ENCODE measurements around the gene TM9SF1.
A peak's percentile ranks its signal among the peaks of the same experiment; 100 is the strongest.

The TM9SF1 gene

DNA sequence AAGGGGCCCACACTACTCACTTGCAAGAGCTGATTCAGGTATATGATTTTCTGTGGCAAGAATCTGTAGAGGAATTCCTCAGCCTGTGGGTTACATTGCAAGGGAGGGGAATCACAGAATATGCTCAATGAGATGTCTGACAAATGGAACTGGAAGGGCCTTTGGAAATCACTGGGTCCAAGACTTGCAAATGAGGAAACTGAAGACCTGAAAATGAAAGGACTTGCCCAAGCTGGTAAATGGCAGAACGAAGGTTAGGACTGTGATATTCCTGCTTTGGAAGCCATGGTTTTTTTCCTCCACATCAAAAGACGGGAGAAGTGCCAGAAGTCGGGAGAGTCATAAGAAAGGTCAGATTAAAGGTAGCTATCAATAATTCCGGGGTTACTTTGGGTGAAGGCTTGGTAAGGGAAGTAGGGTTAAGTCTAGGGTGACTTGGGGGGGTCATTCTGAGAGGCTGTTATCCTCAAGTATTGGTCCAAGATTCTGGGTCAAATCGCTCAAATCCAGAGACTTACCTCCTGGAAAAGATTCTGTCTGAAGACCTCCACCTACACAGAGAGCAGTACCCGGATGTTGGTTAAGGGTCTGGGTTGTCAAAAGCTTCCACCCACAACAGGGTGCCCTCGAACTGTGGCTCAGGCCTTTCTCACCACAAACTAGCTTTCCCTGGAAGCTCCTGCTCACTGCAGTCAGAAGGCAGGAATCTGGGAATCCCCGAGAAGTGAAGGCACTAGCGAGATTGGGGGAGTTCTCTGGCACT, 49.4 kb downstream of the TM9SF1 start:
- H3K79me1 ChIP-seq (ENCODE audit: low read length): peaks cover 22% of the 10 kb centered on the region
- H3K27me3 ChIP-seq (ENCODE audit: insufficient read depth, low read length, poor library complexity): no peaks in the 10 kb centered on the region
- no peak overlapping the region for H4K8ac ChIP-seq (ENCODE audit: low read depth, low read length)
- no peak overlapping the region for H3K18ac ChIP-seq (ENCODE audit: low read length)
- H3K4me2 ChIP-seq (ENCODE audit: low read length): peak overlapping the region; percentile 98
- H3K23ac ChIP-seq (ENCODE audit: low read length): no peak overlapping the region
- H2BK15ac ChIP-seq (replicated peaks; ENCODE audit: low read depth): no peak overlapping the region
- peaks cover 16% of the 10 kb centered on the region for H3K79me2 ChIP-seq (ENCODE audit: control insufficient read depth, insufficient read depth, low read length)
- no peak for DNase-seq
- peaks cover 8% of the 10 kb centered on the region for H3K4me1 ChIP-seq (ENCODE audit: control insufficient read depth, low read depth, low read length)
- H3K9ac ChIP-seq (ENCODE audit: low read length): peak overlapping the region; percentile 92
- WGBS (ENCODE audit: extremely low coverage, insufficient coverage, low lambda C conversion rate): no CpG with 5 or more reads among the region's 9 CpGs
- no peak overlapping the region for H3K4ac ChIP-seq (ENCODE audit: low read depth, low read length)
- H3K27ac ChIP-seq (ENCODE audit: low read depth, low read length): no peak overlapping the region
- H3K4me3 ChIP-seq (ENCODE audit: low read length): peak overlapping the region; percentile 64
- H2BK5ac ChIP-seq (ENCODE audit: low read length): peak overlapping the region; percentile 47
- H2BK120ac ChIP-seq (ENCODE audit: low read depth, low read length): no peak overlapping the region
- peaks cover 3% of the 10 kb centered on the region for H3K36me3 ChIP-seq (ENCODE audit: control insufficient read depth, insufficient read depth, low read length)
- peak overlapping the region; percentile 96 for H3K56ac ChIP-seq (ENCODE audit: low read length)
- H2AK5ac ChIP-seq (ENCODE audit: low read length): no peak overlapping the region
- H4K5ac ChIP-seq (ENCODE audit: low read length): no peak overlapping the region

DNA sequence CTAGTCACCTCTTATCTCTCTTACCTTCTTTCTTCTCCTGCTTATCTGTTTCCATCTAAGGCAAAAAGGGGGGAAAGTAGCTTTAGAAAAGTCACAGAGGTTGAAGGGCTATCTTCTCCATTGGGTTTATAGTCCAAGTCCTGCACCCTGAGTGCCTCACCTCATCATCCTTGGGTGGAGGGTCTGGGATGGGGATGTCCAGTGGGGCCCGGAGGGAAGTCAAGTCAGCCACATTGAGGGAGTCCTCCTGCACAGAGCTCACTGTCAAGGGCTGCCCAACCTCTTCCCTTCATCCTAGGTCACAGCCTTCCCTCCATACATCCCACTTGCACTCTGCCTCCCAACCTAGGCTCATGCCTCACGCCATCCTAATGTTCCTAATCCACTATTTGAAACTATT, 50.0 kb downstream of the TM9SF1 start:
- H3K23ac ChIP-seq (ENCODE audit: low read length): no peak overlapping the region
- H4K5ac ChIP-seq (ENCODE audit: low read length): no peak overlapping the region
- no CpG with 5 or more reads among the region's 2 CpGs for WGBS (ENCODE audit: extremely low coverage, insufficient coverage, low lambda C conversion rate)
- H3K4me2 ChIP-seq (ENCODE audit: low read length): no peak overlapping the region
- no peak overlapping the region for H3K18ac ChIP-seq (ENCODE audit: low read length)
- H3K27me3 ChIP-seq (ENCODE audit: insufficient read depth, low read length, poor library complexity): no peaks in the 10 kb centered on the region
- H3K36me3 ChIP-seq (ENCODE audit: control insufficient read depth, insufficient read depth, low read length): peaks cover 1% of the 10 kb centered on the region
- H3K9ac ChIP-seq (ENCODE audit: low read length): peak overlapping the region; percentile 92
- H3K4me1 ChIP-seq (ENCODE audit: control insufficient read depth, low read depth, low read length): peaks cover 8% of the 10 kb centered on the region
- H2AK5ac ChIP-seq (ENCODE audit: low read length): no peak overlapping the region
- H4K8ac ChIP-seq (ENCODE audit: low read depth, low read length): no peak overlapping the region
- H3K79me2 ChIP-seq (ENCODE audit: control insufficient read depth, insufficient read depth, low read length): peaks cover 19% of the 10 kb centered on the region
- no peak overlapping the region for H2BK15ac ChIP-seq (replicated peaks; ENCODE audit: low read depth)
- no peak overlapping the region for H3K4ac ChIP-seq (ENCODE audit: low read depth, low read length)
- H3K4me3 ChIP-seq (ENCODE audit: low read length): no peak overlapping the region
- H3K27ac ChIP-seq (ENCODE audit: low read depth, low read length): no peak overlapping the region
- H3K56ac ChIP-seq (ENCODE audit: low read length): peak overlapping the region; percentile 40
- DNase-seq: no peak
- H3K79me1 ChIP-seq (ENCODE audit: low read length): peaks cover 22% of the 10 kb centered on the region
- no peak overlapping the region for H2BK120ac ChIP-seq (ENCODE audit: low read depth, low read length)
- no peak overlapping the region for H2BK5ac ChIP-seq (ENCODE audit: low read length)

DNA sequence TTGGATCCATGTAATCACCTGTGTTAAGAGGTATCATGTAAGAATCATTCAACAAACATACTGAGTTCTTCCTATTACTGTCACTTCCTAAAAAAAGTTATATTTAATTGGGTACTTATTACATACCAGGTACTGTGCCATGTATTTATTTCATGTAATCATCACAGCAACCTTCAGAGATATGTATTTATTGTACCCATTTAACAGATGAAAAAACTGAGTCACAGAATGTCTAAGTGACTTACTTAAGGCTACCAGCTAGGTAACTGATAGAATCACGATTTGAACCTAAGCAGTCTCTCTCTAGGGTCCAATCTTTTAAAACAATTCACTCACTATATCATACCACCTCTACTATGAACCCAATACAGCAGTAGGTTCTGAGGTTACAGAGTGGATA, 50.8 kb downstream of the TM9SF1 start:
- Histone ChIP-seq H3K56ac (ENCODE audit: low read length) (no peak overlapping the region), H3K4ac (ENCODE audit: low read depth, low read length) (no peak overlapping the region), H2BK120ac (ENCODE audit: low read depth, low read length) (no peak overlapping the region), H2BK15ac (replicated peaks; ENCODE audit: low read depth) (no peak overlapping the region), H3K23ac (ENCODE audit: low read length) (no peak overlapping the region), H3K4me3 (ENCODE audit: low read length) (no peak overlapping the region), H3K79me1 (ENCODE audit: low read length) (peaks cover 21% of the 10 kb centered on the region), H3K4me2 (ENCODE audit: low read length) (no peak overlapping the region), H2AK5ac (ENCODE audit: low read length) (no peak overlapping the region), H4K8ac (ENCODE audit: low read depth, low read length) (no peak overlapping the region), H3K9ac (ENCODE audit: low read length) (no peak overlapping the region), H3K79me2 (ENCODE audit: control insufficient read depth, insufficient read depth, low read length) (peaks cover 23% of the 10 kb centered on the region), H3K4me1 (ENCODE audit: control insufficient read depth, low read depth, low read length) (peaks cover 10% of the 10 kb centered on the region), H3K18ac (ENCODE audit: low read length) (no peak overlapping the region), H3K36me3 (ENCODE audit: control insufficient read depth, insufficient read depth, low read length) (peaks cover 3% of the 10 kb centered on the region), H3K27me3 (ENCODE audit: insufficient read depth, low read length, poor library complexity) (no peaks in the 10 kb centered on the region), H4K5ac (ENCODE audit: low read length) (no peak overlapping the region), H2BK5ac (ENCODE audit: low read length) (no peak overlapping the region), H3K27ac (ENCODE audit: low read depth, low read length) (no peak overlapping the region)
- no peak for DNase-seq
- no CpG with 5 or more reads among the region's 1 CpG for WGBS (ENCODE audit: extremely low coverage, insufficient coverage, low lambda C conversion rate)

DNA sequence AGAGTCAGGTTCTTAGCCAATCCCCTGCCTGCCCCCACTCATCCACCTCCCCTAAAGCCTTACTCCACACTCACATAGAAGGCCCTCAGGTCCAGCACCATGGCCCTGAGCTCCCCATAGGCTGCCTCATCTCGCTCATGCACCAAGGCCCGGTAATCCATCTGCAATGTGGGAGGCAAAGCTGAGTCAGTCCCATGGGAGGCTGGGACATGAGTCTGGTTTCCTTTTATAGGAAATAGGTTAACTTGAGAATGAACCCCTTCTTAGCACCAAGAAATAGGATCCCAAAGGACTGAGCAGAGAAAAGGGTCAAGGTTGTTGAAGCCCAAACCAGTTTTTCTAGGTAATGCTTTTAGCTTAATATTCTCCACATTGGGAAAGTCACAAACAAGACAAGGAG, 51.7 kb downstream of the TM9SF1 start:
- Histone ChIP-seq H3K4me3 (ENCODE audit: low read length) (no peak overlapping the region), H3K36me3 (ENCODE audit: control insufficient read depth, insufficient read depth, low read length) (peaks cover 4% of the 10 kb centered on the region), H3K4me1 (ENCODE audit: control insufficient read depth, low read depth, low read length) (peaks cover 10% of the 10 kb centered on the region), H3K27me3 (ENCODE audit: insufficient read depth, low read length, poor library complexity) (no peaks in the 10 kb centered on the region), H3K79me1 (ENCODE audit: low read length) (peaks cover 21% of the 10 kb centered on the region), H2BK15ac (replicated peaks; ENCODE audit: low read depth) (no peak overlapping the region), H2BK5ac (ENCODE audit: low read length) (no peak overlapping the region), H4K8ac (ENCODE audit: low read depth, low read length) (no peak overlapping the region), H3K4me2 (ENCODE audit: low read length) (no peak overlapping the region), H3K27ac (ENCODE audit: low read depth, low read length) (no peak overlapping the region), H3K79me2 (ENCODE audit: control insufficient read depth, insufficient read depth, low read length) (peaks cover 24% of the 10 kb centered on the region), H2BK120ac (ENCODE audit: low read depth, low read length) (no peak overlapping the region), H3K18ac (ENCODE audit: low read length) (no peak overlapping the region), H3K23ac (ENCODE audit: low read length) (no peak overlapping the region), H4K5ac (ENCODE audit: low read length) (no peak overlapping the region), H3K9ac (ENCODE audit: low read length) (no peak overlapping the region), H3K56ac (ENCODE audit: low read length) (no peak overlapping the region), H2AK5ac (ENCODE audit: low read length) (no peak overlapping the region), H3K4ac (ENCODE audit: low read depth, low read length) (no peak overlapping the region)
- no peak for DNase-seq
- WGBS (ENCODE audit: extremely low coverage, insufficient coverage, low lambda C conversion rate): no CpG with 5 or more reads among the region's 2 CpGs

DNA sequence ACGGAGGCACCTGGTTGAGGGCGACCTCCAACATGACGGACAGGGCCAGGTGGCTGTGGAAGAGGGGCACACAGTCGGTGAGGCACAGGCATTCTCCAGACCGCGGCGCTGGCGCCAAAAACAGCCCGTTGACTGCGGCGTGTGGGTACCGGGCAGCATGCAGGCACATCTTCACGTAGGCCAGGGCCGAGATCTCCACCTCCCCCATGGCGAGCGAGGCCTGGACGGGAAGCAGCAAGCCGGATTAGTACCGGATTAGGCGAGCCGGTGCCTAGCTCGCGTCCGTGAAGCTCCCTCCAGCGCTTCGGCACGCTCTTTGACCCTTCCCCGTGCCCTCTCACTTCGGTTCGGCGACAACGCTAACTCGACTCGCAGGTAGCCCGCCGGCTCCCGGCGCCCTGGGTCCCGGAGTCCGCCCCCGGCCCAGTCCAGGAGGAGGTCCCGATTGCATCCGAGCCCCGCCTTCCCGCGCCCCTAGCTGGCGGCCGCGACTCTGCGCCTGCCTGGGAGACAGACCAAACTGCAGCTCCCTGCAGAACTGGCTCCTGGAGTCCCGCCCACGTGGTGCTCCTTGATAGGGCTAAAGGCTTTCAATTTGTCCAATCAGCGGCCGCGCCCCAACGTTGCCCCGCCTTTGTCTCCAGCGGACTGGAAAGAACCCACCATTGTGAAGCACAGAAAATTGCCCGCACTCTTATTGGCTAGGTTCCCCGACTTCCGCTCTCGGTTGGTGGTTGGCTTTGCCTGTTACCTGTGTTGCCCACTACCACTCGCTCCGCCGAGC, 54.0 kb downstream of the TM9SF1 start, which contains the start of gene EMC9:
EMC9 (minus strand) TSS at position 495 of the 784 bp plus-strand sequence; CDS start at position 208, 287 bp downstream.
- Histone ChIP-seq H2BK120ac (ENCODE audit: low read depth, low read length) (no peak within 1 kb of the TSS), H3K27ac (ENCODE audit: low read depth, low read length) (peak within 1 kb of the TSS; percentile 95), H3K79me2 (ENCODE audit: control insufficient read depth, insufficient read depth, low read length) (peaks cover 13% of the 10 kb centered on the region), H3K23ac (ENCODE audit: low read length) (peak within 1 kb of the TSS; percentile 74), H3K4me3 (ENCODE audit: low read length) (peak within 1 kb of the TSS; percentile 98), H4K8ac (ENCODE audit: low read depth, low read length) (peak within 1 kb of the TSS; percentile 31), H3K56ac (ENCODE audit: low read length) (peak within 1 kb of the TSS; percentile 100), H3K4ac (ENCODE audit: low read depth, low read length) (peak within 1 kb of the TSS; percentile 49), H3K79me1 (ENCODE audit: low read length) (peaks cover 13% of the 10 kb centered on the region), H3K27me3 (ENCODE audit: insufficient read depth, low read length, poor library complexity) (no peaks in the 10 kb centered on the region), H2BK15ac (replicated peaks; ENCODE audit: low read depth) (no peak within 1 kb of the TSS), H3K4me1 (ENCODE audit: control insufficient read depth, low read depth, low read length) (peaks cover 9% of the 10 kb centered on the region), H3K9ac (ENCODE audit: low read length) (peak within 1 kb of the TSS; percentile 100), H3K4me2 (ENCODE audit: low read length) (peak within 1 kb of the TSS; percentile 91), H2AK5ac (ENCODE audit: low read length) (peak within 1 kb of the TSS; percentile 64), H3K36me3 (ENCODE audit: control insufficient read depth, insufficient read depth, low read length) (peaks cover 5% of the 10 kb centered on the region), H4K5ac (ENCODE audit: low read length) (no peak within 1 kb of the TSS), H3K18ac (ENCODE audit: low read length) (peak within 1 kb of the TSS; percentile 63), H2BK5ac (ENCODE audit: low read length) (peak within 1 kb of the TSS; percentile 99)
- peak; percentile 100 for DNase-seq
- WGBS (ENCODE audit: extremely low coverage, insufficient coverage, low lambda C conversion rate): no CpG with 5 or more reads among the region's 65 CpGs
